Esophagus muscularis mucosa (tissue), 4 donors: Measurements from ENCODE around the gene SLC7A4.

Experiments
- CTCF ChIP-seq, 3 experiments: fragments of 200-600 bp in 2 of 3; fragments of 450-650 bp in 1 of 3; sonication (generic) in 2 of 3; IDR thresholded peaks; one replicate each; pipeline ENCODE4 v1.5.1; 2017 to 2019; ENCODE audit warnings: antibody characterized with exemption in 3 of 3, mild to moderate bottlenecking in 2 of 3, moderate library complexity in 1 of 3
- EP300 ChIP-seq: sonication (generic); formaldehyde crosslinking; IDR thresholded peaks from one replicate; pipeline ENCODE4 v1.6.1; 2017; ENCODE audit warnings: antibody characterized with exemption
- POLR2A ChIP-seq: fragments of 450-650 bp; IDR thresholded peaks from one replicate; pipeline ENCODE4 v1.6.1; 2017; ENCODE audit warnings: antibody characterized with exemption, moderate library complexity, mild to moderate bottlenecking, low read depth
- POLR2AphosphoS5 ChIP-seq, 2 donors: sonication (generic); formaldehyde crosslinking; IDR thresholded peaks; one replicate each; pipeline ENCODE4 v1.6.1; 2017; ENCODE audit warnings: antibody characterized with exemption in 2 of 2

DNA sequence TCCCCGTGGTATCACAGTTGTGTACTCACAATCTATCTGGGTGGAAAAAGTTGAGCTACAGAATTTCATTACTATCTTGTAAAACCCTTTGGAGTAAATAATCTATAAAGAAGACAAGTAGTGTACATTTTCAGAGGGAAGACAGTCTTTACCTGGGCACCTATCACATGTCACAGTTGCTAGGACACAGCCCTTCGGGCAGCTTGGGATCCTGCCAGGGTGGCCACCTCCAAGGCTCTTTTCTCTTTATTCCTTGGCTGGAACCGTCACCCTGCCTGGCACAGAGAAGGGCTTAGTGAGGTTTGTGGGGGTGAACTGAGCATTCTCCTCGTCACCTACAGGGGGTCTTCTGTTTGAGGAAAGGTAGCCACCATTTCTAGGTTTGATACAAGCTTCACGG, 37.0 kb upstream of the SLC7A4 start:
- TF ChIP-seq POLR2A (no peak), CTCF (IDR thresholded peaks at IDR 0.05) (no peak), POLR2AphosphoS5 (IDR thresholded peaks at IDR 0.05) (no peak), EP300 (no peak)
